ENCODE measurements around the gene KRT80. TPM values are rescaled to one million over a fixed set of nuclear protein-coding genes. Genes with fewer than 3 reads are reported as not detected.

KRT80 gene
- total RNA-seq, 1 donor from 2014 or later = 0.07 TPM

- no peak for DNase-seq (ENCODE audit: low spot score, unreplicated experiment)
- no peaks in the 10 kb centered on the region for H3K9me3 Mint-ChIP-seq (ENCODE audit: low read depth)
- H3K4me3 Mint-ChIP-seq (ENCODE audit: low read depth) = no peak overlapping the region
- no peak for TF ChIP-seq CTCF (IDR thresholded peaks at IDR 0.05; ENCODE audit: unreplicated experiment)
- H3K4me1 Mint-ChIP-seq (ENCODE audit: low read depth) = peaks cover 2% of the 10 kb centered on the region
- no peak overlapping the region for H3K27ac Mint-ChIP-seq
- H3K36me3 Mint-ChIP-seq (ENCODE audit: insufficient read depth) = no peaks in the 10 kb centered on the region
- peaks cover 6% of the 10 kb centered on the region for H3K27me3 Mint-ChIP-seq
These were observed 63.9 kb downstream of the KRT80 start for GRCh38 chr12:52127683-52128450.

GRCh38 chr12:52126605-52127578, 64.9 kb downstream of the KRT80 start:
- H3K4me1 Mint-ChIP-seq (ENCODE audit: low read depth) = peaks cover 2% of the 10 kb centered on the region
- DNase-seq (ENCODE audit: low spot score, unreplicated experiment) = no peak
- H3K4me3 Mint-ChIP-seq (ENCODE audit: low read depth) = no peak overlapping the region
- H3K27me3 Mint-ChIP-seq = peaks cover 14% of the 10 kb centered on the region
- no peaks in the 10 kb centered on the region for H3K9me3 Mint-ChIP-seq (ENCODE audit: low read depth)
- H3K27ac Mint-ChIP-seq = no peak overlapping the region
- no peak for TF ChIP-seq CTCF (IDR thresholded peaks at IDR 0.05; ENCODE audit: unreplicated experiment)
- no peaks in the 10 kb centered on the region for H3K36me3 Mint-ChIP-seq (ENCODE audit: insufficient read depth)

- H3K9me3 Mint-ChIP-seq (ENCODE audit: low read depth) = no peaks in the 10 kb centered on the region
- no peak for TF ChIP-seq CTCF (IDR thresholded peaks at IDR 0.05; ENCODE audit: unreplicated experiment)
- DNase-seq (ENCODE audit: low spot score, unreplicated experiment) = no peak
- H3K4me3 Mint-ChIP-seq (ENCODE audit: low read depth) = no peak overlapping the region
- H3K4me1 Mint-ChIP-seq (ENCODE audit: low read depth) = peaks cover 2% of the 10 kb centered on the region
- no peaks in the 10 kb centered on the region for H3K36me3 Mint-ChIP-seq (ENCODE audit: insufficient read depth)
- H3K27me3 Mint-ChIP-seq = peaks cover 15% of the 10 kb centered on the region
- no peak overlapping the region for H3K27ac Mint-ChIP-seq
These were observed 65.7 kb downstream of the KRT80 start for GRCh38 chr12:52126050-52126604.

GRCh38 chr12:52125476-52125900, 66.3 kb downstream of the KRT80 start:
- peaks cover 15% of the 10 kb centered on the region for H3K27me3 Mint-ChIP-seq
- H3K4me3 Mint-ChIP-seq (ENCODE audit: low read depth) = no peak overlapping the region
- no peaks in the 10 kb centered on the region for H3K9me3 Mint-ChIP-seq (ENCODE audit: low read depth)
- TF ChIP-seq CTCF (IDR thresholded peaks at IDR 0.05; ENCODE audit: unreplicated experiment) = no peak
- peaks cover 2% of the 10 kb centered on the region for H3K4me1 Mint-ChIP-seq (ENCODE audit: low read depth)
- no peaks in the 10 kb centered on the region for H3K36me3 Mint-ChIP-seq (ENCODE audit: insufficient read depth)
- DNase-seq (ENCODE audit: low spot score, unreplicated experiment) = no peak
- no peak overlapping the region for H3K27ac Mint-ChIP-seq
